ENCODE results near the gene CFAP54.

CFAP54 gene

DNA sequence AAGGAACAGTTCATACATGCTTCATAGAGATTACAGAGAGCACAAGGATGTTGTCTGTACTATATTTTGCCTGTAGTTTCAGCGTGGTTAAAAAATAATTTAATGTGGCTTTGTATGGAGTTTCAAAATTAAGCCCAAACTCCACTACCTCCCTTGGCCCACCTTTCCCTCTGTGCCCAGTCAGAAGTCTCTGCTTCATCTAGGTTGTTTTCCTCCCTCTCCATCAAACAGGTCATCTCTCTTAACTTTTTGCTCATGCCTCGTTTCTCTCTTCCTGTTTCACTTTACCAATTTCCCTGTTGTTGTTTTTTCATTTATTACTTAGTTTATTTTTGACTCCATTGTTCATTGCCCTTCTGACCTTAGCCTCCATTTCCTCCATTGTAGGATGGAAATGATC is 322.8 kb downstream of the CFAP54 start:
- no peak for DNase-seq (ENCODE audit: low read depth in 2 of 2, low spot score in 1 of 2)

GRCh38 chr12:96814200-96814599 is 324.8 kb downstream of the CFAP54 start:
- DNase-seq (ENCODE audit: low read depth in 2 of 2, low spot score in 1 of 2): no peak

DNA sequence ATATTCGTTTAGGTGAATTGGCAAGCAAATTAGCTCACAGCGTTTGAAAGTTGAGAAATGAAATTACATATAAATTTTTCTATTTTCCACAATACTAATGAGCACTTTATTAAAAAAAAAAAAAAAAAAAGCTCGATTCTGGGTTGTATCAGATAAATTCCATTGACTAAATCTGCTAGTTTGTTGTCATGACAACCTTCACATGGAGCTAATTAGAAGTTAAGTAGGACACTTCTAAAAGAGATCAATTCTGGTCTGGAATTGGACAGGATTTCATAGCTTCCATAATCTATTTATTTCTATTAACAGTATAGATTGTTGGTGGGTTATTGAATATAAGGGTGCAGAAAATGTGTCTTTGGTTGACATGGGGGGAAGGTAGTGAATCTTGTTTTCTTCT is 332.2 kb downstream of the CFAP54 start:
- DNase-seq (ENCODE audit: low read depth in 2 of 2, low spot score in 1 of 2): no peak

DNA sequence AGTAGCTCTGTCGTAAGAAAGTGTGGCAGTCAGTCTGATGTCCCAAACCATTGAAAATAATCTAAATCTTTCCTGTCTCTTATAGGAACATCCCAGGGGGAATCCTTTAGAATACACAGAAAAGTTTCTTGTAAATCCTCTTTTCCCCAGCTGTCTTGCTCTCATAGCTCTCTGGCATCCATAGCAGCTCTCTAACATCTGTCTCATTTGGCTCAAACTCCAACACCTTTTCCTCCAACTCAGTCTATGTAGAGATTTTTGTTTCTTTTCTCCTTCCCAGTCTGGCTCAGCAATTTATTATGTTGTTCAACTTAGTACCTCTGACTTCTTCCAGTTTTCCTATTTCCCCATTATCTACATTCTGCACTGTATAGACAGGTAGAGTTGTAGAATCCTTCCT is 333.3 kb downstream of the CFAP54 start:
- DNase-seq (ENCODE audit: low read depth in 2 of 2, low spot score in 1 of 2): no peak

DNA sequence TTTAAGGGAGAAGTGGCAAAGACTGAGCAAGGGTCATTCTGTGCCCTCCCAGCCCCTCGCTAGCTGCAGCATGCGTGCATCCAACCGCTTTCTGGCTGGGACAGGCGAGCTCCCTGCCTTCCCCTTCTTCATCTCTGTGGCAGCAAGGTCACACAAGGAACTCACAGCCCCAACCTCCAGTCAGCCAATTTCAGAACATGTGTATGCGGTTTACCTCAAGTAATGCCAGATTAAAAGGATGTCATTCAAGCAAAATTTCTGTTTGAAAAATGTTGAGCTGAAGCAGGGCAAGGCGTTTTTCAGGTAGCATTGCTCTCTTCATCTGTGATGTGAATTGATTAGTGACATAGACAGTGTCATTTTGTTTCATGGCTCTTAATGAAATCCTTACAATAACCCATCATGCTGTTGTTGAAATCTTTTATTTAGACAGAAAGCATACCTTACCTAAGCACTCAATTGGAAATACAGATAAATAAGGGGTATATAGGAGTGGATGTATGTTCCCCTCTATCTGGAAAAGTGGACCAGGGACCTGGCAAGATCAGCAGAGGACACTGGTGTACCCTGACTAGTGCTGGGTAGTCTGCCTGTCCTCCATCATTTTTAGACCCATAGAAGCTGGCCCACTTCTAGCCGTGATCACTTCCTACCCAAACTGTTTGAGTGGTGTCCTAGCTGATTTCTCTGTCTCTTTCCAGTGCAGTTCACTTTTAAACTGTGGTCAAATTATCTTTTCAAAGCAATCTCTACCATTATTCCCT is 334.9 kb downstream of the CFAP54 start:
- DNase-seq (ENCODE audit: low read depth in 2 of 2, low spot score in 1 of 2): no peak

DNA sequence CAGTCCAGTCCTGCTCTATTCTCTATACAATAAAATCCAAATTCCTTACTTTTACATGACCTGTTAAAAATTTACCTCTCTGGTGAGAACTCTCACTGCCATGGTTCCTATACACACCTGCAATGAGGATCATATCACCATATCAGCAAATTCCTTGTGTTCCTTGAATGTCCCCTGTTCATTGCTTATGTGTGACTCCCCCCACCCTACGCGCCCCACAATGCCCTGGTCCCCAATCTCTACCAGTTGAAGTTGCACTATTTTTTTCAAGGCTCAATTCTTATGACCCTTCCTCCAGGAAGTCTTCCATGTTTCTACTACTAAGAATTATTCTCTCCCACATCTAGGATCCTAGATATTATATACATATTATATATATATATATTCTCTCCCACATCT is 335.5 kb downstream of the CFAP54 start:
- DNase-seq (ENCODE audit: low read depth in 2 of 2, low spot score in 1 of 2): no peak

- no peak for DNase-seq (ENCODE audit: low read depth in 2 of 2, low spot score in 1 of 2)
Measured at GRCh38 chr12:96828169-96828789, 338.9 kb downstream of the CFAP54 start.

- DNase-seq (ENCODE audit: low read depth in 2 of 2, low spot score in 1 of 2): no peak
Measured at GRCh38 chr12:96829354-96829753, 340.0 kb downstream of the CFAP54 start.

- no peak for DNase-seq (ENCODE audit: low read depth in 2 of 2, low spot score in 1 of 2)
Measured at GRCh38 chr12:96831346-96831745, 342.0 kb downstream of the CFAP54 start.

GRCh38 chr12:96846293-96846692 is 356.9 kb downstream of the CFAP54 start:
- no peak for DNase-seq (ENCODE audit: low read depth in 2 of 2, low spot score in 1 of 2)

GRCh38 chr12:96850676-96851075 is 361.3 kb downstream of the CFAP54 start:
- DNase-seq (ENCODE audit: low read depth in 2 of 2, low spot score in 1 of 2): no peak

GRCh38 chr12:96858162-96858561 is 368.8 kb downstream of the CFAP54 start:
- no peak for DNase-seq (ENCODE audit: low read depth in 2 of 2, low spot score in 1 of 2)

GRCh38 chr12:96861656-96862055 is 372.3 kb downstream of the CFAP54 start:
- DNase-seq (ENCODE audit: low read depth in 2 of 2, low spot score in 1 of 2): no peak

- DNase-seq (ENCODE audit: low read depth in 2 of 2, low spot score in 1 of 2): no peak
Measured at GRCh38 chr12:96862326-96862725, 372.9 kb downstream of the CFAP54 start.

DNA sequence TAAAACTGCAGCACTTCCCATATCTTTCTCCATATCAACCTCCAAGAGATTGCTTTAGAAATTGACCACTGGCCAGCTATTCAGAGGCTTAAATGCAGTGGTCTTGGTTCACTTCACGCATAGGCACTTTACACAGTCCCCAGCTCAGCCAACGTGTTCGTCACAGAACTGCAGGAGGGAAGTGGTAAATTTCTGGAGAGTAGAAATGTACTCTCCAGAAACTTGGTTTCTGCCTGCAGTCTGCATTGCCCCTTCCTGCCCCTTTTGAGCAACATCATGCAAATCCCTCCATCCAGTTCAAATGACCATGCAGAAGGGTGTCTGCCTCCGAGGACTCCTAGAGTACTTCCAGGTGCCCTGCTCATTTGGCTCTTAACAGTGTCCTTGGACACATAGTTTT is 375.0 kb downstream of the CFAP54 start:
- no peak for DNase-seq (ENCODE audit: low read depth in 2 of 2, low spot score in 1 of 2)

GRCh38 chr12:96866801-96867590 is 377.6 kb downstream of the CFAP54 start:
- DNase-seq (ENCODE audit: low read depth in 2 of 2, low spot score in 1 of 2): no peak

DNA sequence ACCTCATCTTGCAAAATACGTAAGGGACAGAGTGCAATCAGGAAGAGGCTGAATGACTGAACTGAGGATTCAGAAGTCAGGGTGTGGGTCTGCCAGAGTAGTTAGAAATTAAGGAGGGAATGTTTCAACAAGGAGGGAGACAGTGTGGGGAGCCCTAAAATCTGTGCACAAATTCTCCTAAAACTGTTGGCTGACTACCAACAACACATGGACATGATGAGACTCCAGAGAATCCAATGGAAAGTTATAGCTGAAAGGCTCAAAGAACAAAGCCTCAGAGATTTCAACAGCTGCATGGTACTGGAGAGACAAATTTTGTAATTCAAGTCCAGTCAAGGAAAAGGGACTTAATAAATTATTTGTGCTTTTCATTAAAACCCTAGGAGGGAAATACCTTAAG is 381.6 kb downstream of the CFAP54 start:
- no peak for DNase-seq (ENCODE audit: low read depth in 2 of 2, low spot score in 1 of 2)

DNA sequence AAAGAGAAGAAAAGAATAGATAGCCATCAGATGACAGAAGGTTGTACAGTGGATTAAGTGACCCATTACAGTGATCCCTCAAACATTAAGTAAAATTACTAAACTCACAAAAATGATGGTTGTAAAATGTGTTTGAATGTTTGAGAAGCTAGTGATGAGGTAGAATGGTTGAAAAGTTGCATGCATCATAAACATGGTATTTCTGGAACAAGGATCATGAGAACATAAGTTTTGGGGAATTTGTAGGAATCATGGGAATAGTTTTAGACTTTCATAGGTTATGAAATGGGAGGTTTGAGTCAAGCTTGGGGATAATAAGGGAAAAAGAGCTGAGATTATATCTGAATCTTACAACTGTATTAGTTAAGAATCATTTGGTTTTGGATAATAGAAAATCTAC is 383.6 kb downstream of the CFAP54 start:
- no peak for DNase-seq (ENCODE audit: low read depth in 2 of 2, low spot score in 1 of 2)

DNA sequence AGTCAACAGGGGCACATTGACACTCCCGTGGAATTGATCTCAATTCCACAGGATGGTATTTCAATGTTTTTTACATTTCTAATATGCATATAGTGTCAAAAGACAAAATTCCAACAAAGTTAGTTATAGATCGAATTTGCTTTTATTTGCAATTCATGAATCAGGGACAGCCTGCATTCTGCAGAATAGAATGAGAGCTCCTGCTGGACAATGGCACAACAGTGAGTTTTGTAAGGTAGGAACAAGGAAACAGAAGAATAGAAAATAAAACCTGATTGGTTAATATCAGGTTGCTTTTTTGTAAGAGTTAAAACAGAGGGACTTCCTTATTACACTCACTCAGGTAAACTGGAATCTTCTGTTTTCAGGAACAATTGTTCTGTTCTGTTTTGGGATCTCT is 384.8 kb downstream of the CFAP54 start:
- DNase-seq (ENCODE audit: low read depth in 2 of 2, low spot score in 1 of 2): no peak

DNA sequence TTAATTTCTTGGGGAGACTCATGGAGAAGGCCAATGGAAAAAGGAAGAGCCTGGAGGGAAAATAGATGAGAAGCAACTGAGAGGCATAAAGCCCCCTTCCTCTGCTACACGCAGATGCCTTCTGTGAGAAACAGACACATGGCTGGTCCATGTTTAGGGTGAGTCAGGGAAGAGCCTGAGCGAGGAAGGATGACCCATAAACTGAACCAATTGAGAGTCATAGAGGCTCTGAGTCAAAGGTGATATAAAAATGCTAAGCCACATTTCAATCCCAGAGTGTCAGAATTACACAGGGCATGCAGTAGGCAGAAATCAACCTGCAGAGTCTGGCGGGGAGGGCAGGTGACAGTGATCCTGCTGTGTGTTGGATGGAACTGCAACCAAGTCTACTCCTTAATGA is 387.6 kb downstream of the CFAP54 start:
- DNase-seq (ENCODE audit: low read depth in 2 of 2, low spot score in 1 of 2): no peak

GRCh38 chr12:96878704-96879103 is 389.3 kb downstream of the CFAP54 start:
- DNase-seq (ENCODE audit: low read depth in 2 of 2, low spot score in 1 of 2): no peak

GRCh38 chr12:96879301-96879700 is 389.9 kb downstream of the CFAP54 start:
- DNase-seq (ENCODE audit: low read depth in 2 of 2, low spot score in 1 of 2): no peak

All from stimulated activated CD8-positive, alpha-beta memory T cell treated with anti-CD3 and anti-CD28 coated beads, Interleukin-4, amount 100 ng/mL, for 1 hour (primary cell).